Thymus (tissue), 11 donors: ENCODE data around the gene ARHGDIA. TPM values are rescaled to one million over a fixed set of nuclear protein-coding genes. Genes with fewer than 3 reads are reported as not detected.
A peak's percentile ranks its signal among the peaks of the same experiment; 100 is the strongest.

Source experiments
- DNase-seq, 9 donors: peaks; one replicate each; pipeline ENCODE4 v3.0.0-alpha.2; 2013; ENCODE audit warnings: low spot score in 9 of 9, low read depth in 6 of 9, missing footprints in 1 of 9
- H3K27ac ChIP-seq, 2 donors: one replicate each; pipeline ENCODE4 v1.5.1; 2013; ENCODE audit warnings: control low read depth in 1 of 2, low read depth in 1 of 2, low read length in 1 of 2, mild to moderate bottlenecking in 1 of 2, moderate library complexity in 1 of 2
- H3K27me3 ChIP-seq, 2 donors: one replicate each; pipeline ENCODE4 v1.5.1; 2013; ENCODE audit warnings: low read length in 1 of 2; ENCODE audit not compliant: control insufficient read depth in 2 of 2, insufficient read depth in 1 of 2
- H3K36me3 ChIP-seq, 2 donors: one replicate each; pipeline ENCODE4 v1.5.1; 2013; ENCODE audit warnings: low read length in 1 of 2, mild to moderate bottlenecking in 1 of 2, moderate library complexity in 1 of 2; ENCODE audit not compliant: control insufficient read depth in 2 of 2, insufficient read depth in 2 of 2
- H3K4me1 ChIP-seq, 2 donors: one replicate each; pipeline ENCODE4 v1.5.1; 2013; ENCODE audit warnings: low read length in 2 of 2; ENCODE audit not compliant: control insufficient read depth in 2 of 2, insufficient read depth in 2 of 2
- H3K4me3 ChIP-seq, 2 donors: one replicate each; pipeline ENCODE4 v1.5.1; 2013; ENCODE audit warnings: low read length in 2 of 2, control low read depth in 1 of 2, mild to moderate bottlenecking in 1 of 2
- H3K9me3 ChIP-seq, 2 donors: one replicate each; pipeline ENCODE4 v1.5.1; 2013; ENCODE audit warnings: low read length in 1 of 2, mild to moderate bottlenecking in 1 of 2; ENCODE audit not compliant: control insufficient read depth in 2 of 2, insufficient read depth in 1 of 2
- WGBS: extraction: QIAGEN DNeasy Blood & Tissue Kit; methylation state at CpG from one replicate; pipeline ENCODE4 v1.1.7; 2013; 5-methylcytosine and 5-hydroxymethylcytosine counted together
- polyA plus RNA-seq: library from polyadenylated mRNA; stranded (reverse); fragments of 200-250 nt; gene quantifications from one replicate; pipeline ENCODE4 v1.2.3, GENCODE V29; 2013
- total RNA-seq: library from RNA; stranded (reverse); fragments of 120-200 nt; gene quantifications from one replicate; pipeline ENCODE4 v1.2.4, GENCODE V29; 2013
- donor health status: healthy.

Gene ARHGDIA
- total and polyA plus RNA-seq, 2 donors = 106 to 189 TPM

DNA sequence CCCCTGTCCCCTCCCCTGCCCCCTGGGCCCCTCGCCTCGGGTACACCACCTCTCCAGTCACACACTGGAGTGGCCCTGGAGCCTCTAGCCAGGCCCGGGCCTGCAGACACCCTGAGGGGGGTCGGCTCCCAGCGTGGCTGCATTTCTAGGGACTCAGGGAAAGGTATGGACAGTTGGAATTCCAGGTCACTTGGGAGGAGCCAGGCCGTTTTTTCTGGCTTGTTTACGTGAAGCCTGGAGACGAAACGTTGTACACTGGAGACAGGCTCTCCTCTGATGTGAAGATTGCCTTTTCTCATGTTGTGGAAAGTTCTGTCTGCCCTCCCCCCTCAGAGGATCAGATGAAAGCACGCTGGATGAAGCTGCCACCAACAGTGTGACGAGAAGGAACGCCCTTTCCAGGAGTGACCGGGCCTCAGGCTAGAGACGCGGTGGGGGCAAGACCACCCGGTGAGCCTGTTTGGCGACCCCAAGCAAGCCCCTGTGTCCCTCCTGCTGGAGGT lies 32.3 kb downstream of the ARHGDIA start:
- Histone ChIP-seq H3K4me1 (peaks cover 0 to 16% of the 10 kb centered on the region in 2 donors), H3K27ac (no peak overlapping the region), H3K4me3 (no peak overlapping the region), H3K9me3 (no peaks in the 10 kb centered on the region), H3K27me3 (no peaks in the 10 kb centered on the region), H3K36me3 (peaks cover 15% of the 10 kb centered on the region in 2 donors)
- WGBS = 73% methylated on average over 17 of the region's 17 CpGs
- DNase-seq = no peak

DNA sequence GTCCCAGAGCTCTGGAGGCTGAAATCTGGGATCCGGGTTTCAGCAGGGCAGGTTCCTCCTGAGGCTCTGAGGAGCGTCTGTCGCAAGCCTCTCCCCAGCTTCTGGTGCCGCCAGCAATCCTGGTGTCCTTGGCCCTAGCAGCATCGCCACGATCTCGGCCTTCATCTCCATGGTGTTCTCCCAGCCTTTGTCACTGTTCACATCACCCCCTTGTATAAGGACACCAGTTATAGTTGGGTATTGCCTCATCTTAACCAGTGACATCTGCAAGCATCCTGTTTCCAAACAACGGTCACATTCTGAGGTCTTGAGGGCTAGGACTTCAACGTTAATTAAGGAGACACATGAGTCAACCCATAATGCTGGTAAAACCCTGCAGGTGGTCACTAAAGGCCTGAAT lies 33.5 kb downstream of the ARHGDIA start:
- DNase-seq = no peak
- 93% methylated on average over 9 of the region's 9 CpGs for WGBS
- Histone ChIP-seq H3K9me3 (no peaks in the 10 kb centered on the region), H3K27ac (no peak overlapping the region), H3K4me1 (peaks cover 3 to 19% of the 10 kb centered on the region in 2 donors), H3K36me3 (peaks cover 3% of the 10 kb centered on the region in 2 donors), H3K4me3 (no peak overlapping the region), H3K27me3 (no peaks in the 10 kb centered on the region)

DNA sequence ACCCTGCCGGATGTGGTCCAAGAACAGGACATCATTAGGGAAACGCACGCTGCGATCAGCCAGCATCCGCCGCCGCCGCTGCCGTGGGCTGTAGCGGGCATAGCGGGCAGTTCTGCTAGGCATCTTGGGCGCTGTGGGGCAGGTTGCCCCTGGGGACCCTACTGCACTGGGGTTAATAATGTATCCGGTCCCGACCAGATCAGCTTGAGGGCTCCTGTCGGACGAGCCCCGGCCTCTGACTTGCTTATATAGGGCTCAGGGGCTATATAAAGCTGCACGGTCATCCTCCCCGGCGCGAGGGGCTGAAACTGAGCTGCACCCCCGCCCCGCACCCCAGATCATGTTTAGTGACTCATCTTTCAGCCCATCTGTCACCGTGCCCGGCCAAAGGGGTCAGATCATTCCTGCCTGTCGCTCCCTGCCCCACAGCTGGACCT lies 36.3 kb downstream of the ARHGDIA start, which contains the start of gene PPP1R27:
Gene PPP1R27, minus strand, starts transcription at position 220 of the 437 bp plus-strand sequence. Its CDS starts 97 bp downstream, at position 123.
- no peaks in the 10 kb centered on the region for H3K9me3 ChIP-seq
- H3K27ac ChIP-seq = no peak within 1 kb of the TSS
- peaks cover 14 to 24% of the 10 kb centered on the region in 2 donors for H3K4me1 ChIP-seq
- H3K27me3 ChIP-seq = no peaks in the 10 kb centered on the region
- no peaks in the 10 kb centered on the region for H3K36me3 ChIP-seq
- DNase-seq = no peak
- peak within 1 kb of the TSS in 1 of 2 donors; percentile 77 for H3K4me3 ChIP-seq
- WGBS = 97% methylated on average over 26 of the region's 26 CpGs

DNA sequence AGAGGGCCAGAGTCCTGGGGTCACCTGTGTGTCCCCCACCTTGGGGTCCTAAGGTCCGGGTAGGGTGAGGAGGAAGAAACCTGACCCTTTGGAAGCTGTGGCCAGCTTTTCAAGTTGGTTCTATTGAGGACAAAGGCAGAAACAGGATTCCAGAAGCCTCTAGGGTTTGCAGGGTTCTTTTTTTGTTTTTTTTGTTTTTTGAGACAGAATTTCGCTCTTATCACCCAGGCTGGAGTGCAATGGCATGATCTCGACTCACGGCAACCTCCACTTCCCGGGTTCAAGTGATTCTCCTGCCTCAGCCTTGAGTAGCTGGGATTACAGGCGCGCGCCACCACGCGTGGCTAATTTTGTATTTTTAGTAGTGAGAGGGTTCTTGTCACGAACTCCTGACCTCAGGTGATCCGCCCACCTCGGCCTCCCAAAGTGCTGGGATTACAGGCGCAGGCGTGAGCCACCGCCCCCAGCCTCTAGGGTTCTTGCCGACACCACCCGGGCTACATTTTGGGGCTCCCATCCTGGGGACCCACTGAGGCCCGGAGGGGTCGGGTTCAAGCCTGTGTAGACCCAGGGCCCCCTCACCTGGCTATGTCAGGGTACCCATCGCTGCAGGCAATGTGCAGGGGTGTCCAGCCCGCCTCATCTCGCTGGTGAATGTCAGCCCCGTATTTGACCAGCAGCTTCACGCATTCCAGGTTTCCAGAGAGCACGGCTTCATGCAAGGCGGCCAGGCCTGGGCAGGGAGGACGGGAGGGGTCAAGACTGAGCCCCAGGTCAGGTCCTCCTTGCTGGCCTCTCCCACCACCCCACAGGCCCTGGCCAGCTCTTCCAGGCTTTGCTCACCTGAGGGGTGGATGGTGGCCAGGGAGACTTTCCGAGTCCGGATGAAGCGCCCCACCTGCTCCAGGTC lies 37.0 kb downstream of the ARHGDIA start:
- Histone ChIP-seq H3K27me3 (no peaks in the 10 kb centered on the region), H3K4me1 (peaks cover 14 to 24% of the 10 kb centered on the region in 2 donors), H3K36me3 (no peaks in the 10 kb centered on the region), H3K27ac (peak overlapping the region in 1 of 2 donors; percentile 96), H3K4me3 (peak overlapping the region; percentile 77 to 88), H3K9me3 (no peaks in the 10 kb centered on the region)
- WGBS = 93% methylated on average over 31 of the region's 31 CpGs
- no peak for DNase-seq

DNA sequence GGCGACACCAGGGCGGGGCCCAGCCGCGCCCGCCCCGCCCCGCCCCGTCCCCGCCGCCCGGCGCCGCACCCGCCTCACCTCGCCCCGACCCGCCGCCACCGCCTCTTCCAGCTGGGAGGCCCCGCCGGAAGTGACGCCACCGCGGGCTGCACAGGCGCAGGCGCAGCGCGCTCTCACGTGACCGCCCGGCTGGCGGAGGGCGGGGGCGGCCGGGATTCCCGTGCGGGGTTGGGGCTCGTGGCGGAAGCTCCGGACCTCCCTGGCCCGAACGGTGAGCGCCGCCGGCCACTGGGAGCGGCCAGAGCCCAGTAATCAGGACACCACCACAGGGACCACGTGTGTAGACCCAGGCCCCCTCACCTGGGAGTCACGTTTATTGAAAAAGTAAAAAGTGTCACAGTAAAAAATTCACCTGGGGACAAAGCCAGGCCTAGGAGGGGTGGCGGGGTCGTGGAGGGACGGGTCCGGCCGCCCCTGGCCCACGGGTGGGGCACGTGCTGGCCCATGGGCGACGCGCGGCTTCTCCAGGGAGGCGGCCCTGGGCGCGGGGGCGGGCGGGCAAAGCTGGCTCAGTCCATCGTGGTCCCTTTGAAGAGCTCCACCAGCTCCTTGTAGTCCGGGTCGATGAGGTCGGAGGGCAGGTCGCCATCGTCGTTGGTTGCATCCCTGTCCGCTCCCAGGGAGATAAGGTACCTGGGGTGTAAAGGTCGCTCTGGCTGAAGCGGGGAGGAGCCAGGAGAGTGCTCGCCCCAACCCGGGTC lies 37.8 kb downstream of the ARHGDIA start, which contains the start of gene MCRIP1:
Gene MCRIP1, minus strand, starts transcription at position 132 of the 761 bp plus-strand sequence. CDS start 8,785 bp downstream, outside the sequence.
- Histone ChIP-seq H3K27ac (peak within 1 kb of the TSS; percentile 83 to 96), H3K4me1 (peaks cover 14 to 24% of the 10 kb centered on the region in 2 donors), H3K36me3 (no peaks in the 10 kb centered on the region), H3K4me3 (peak within 1 kb of the TSS; percentile 77 to 88), H3K27me3 (no peaks in the 10 kb centered on the region), H3K9me3 (no peaks in the 10 kb centered on the region)
- 4% methylated on average over 76 of the region's 76 CpGs for WGBS
- peak; percentile 53 to 94 (median 86) for DNase-seq

DNA sequence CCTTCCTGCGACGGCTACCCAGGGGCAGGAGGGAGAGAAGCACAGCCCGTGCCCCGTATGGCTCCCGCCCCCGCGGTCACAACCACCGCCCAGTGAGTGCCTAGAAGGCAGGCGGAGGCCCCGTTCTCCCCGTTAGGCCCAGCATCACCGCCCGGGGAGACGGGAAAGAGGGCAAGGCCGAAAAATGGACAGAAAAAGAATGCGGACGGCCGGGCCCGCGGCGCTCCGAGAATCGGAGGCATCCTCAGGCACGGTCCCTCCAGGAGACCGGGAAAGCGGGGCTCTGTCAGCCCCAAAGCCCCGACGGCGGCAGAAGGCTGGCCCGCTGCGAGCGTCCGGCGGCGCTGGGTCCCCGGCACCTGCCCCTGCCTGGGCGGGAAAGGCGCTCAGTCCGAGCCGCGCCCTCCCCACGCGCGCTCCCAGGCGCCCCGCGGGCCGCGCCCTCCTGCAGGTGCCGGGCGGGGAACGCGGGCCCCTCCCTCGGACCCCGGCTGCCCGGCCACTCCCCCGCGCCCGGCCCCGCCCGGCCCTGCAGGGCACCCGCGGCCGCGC lies 38.5 kb downstream of the ARHGDIA start:
- H3K36me3 ChIP-seq = no peaks in the 10 kb centered on the region
- H3K27ac ChIP-seq = peak overlapping the region; percentile 14 to 58
- H3K4me1 ChIP-seq = peaks cover 14 to 24% of the 10 kb centered on the region in 2 donors
- no peaks in the 10 kb centered on the region for H3K9me3 ChIP-seq
- DNase-seq = peak in 1 of 9 donors; percentile 14
- WGBS = under 1% methylated on average over 65 of the region's 65 CpGs
- H3K4me3 ChIP-seq = peak overlapping the region; percentile 66 to 88
- H3K27me3 ChIP-seq = no peaks in the 10 kb centered on the region

DNA sequence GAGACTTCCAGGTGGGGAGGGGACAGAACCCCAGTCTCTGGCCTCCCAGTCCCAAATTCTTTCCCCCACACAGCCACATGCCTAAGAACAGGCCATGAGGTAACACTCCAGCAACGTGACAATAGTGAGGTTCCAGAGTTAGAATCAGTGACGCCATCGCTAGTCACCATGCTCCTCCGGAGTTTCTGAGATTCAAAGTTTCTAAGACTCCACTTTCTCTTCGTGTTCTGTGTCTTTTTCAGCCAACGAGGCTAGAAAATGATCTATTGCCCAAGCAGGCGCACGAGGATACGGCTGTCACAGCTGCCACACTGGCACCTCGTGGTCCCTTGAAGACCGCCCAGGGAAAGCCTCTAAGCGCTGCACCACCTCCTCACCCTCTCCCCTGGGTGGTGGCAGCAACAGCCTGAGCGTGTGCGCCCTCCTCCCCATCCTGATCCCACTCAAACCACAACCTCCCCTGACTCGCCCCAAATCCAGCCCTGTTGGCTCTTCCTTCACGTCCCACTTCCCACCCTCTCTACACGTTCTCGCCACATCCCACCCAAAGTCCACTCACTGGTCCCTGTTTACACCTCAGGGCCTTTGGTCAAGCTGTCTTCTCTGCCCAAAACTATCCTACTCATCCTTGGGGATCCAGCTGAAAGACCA lies 39.1 kb downstream of the ARHGDIA start:
- Histone ChIP-seq H3K36me3 (no peaks in the 10 kb centered on the region), H3K4me3 (peak overlapping the region; percentile 66 to 88), H3K9me3 (no peaks in the 10 kb centered on the region), H3K27ac (peak overlapping the region; percentile 14 to 58), H3K27me3 (no peaks in the 10 kb centered on the region), H3K4me1 (peaks cover 14 to 24% of the 10 kb centered on the region in 2 donors)
- WGBS = 19% methylated on average over 18 of the region's 18 CpGs
- DNase-seq = peak in 4 of 9 donors; percentile 14 to 60 (median 30)

DNA sequence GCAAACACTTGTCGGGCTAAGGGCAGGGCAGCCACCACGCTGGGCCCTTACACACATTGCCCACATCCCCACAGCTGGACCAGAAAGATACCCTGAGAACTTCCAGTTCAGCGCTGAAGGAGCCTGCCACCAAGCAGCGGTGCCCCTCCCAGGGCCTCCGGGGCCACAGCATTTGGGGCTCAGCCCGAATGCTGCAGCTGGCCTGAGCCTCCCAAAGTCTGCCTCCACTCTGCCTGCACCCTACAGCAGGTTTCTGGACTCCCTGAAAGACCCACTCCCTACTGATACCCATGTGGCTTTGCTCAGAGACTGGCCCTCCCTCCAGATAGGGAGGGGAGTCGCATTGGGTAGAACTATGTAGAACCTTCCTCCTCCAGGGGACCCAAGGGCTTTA lies 39.6 kb downstream of the ARHGDIA start:
- peaks cover 14 to 24% of the 10 kb centered on the region in 2 donors for H3K4me1 ChIP-seq

More for the DNA sequence above, 39.6 kb downstream of the ARHGDIA start:
- Histone ChIP-seq H3K27me3 (no peaks in the 10 kb centered on the region), H3K36me3 (no peaks in the 10 kb centered on the region), H3K4me3 (no peak overlapping the region), H3K9me3 (no peaks in the 10 kb centered on the region), H3K27ac (no peak overlapping the region)
- no peak for DNase-seq
- WGBS = 92% methylated on average over 7 of the region's 7 CpGs
